K562 (cell line): Measurements from ENCODE around the gene NPDC1. TPM values are rescaled to one million over a fixed set of nuclear protein-coding genes. Genes with fewer than 3 reads are reported as not detected.

Experiments
- ATAC-seq: fragments of 200-7000 bp; cut with Tn5 transposase; 3 replicates; pipeline ENCODE4 v1.9.1; 2020; ENCODE audit warnings: moderate library complexity
- BruUV-seq: library from RNA; stranded (reverse); fragments of 400-500 nt; replicated peaks from 2 replicates; lab custom pipeline; 2021; lab: Mats Ljungman, UMichigan
- CTCF ChIA-PET: fragments of 300-600 bp; formaldehyde crosslinking; extraction: SDS; loops from one replicate; lab custom pipeline; 2021; ENCODE audit warnings: low intra/inter-chr PET ratio; lab: Yijun Ruan, JAX
- POLR2A ChIA-PET: fragments of 300-600, 350-650 bp; sonication (Branson Sonifier 250); formaldehyde crosslinking; extraction: SDS; loops from one replicate; lab custom pipeline; 2021; ENCODE audit warnings: antibody characterized with exemption, inconsistent platforms; lab: Yijun Ruan, JAX
- DNase-seq, 4 experiments: peaks; one replicate each; pipeline versions ENCODE4 v3.0.0 to v3.0.0-alpha.2; 2011 to 2018; ENCODE audit warnings: low spot score in 3 of 4, mixed read lengths in 3 of 4; ENCODE audit errors: extremely low read depth in 1 of 4
- FAIRE-seq: peaks from 2 replicates; lab custom pipeline; 2011; peaks lifted over from hg19 to GRCh38; lab: Jason Lieb, UNC
- H2AFZ ChIP-seq: 2 replicates; pipeline ENCODE4 v1.6.0; 2011; ENCODE audit warnings: low read depth, low read length, control low read depth, inconsistent platforms
- H3K27ac ChIP-seq: fragments of 200-600 bp; 3 replicates; pipeline ENCODE4 v1.8.0; 2011; ENCODE audit warnings: low read depth, mild to moderate bottlenecking, control low read depth, inconsistent platforms, low read length, moderate library complexity, mixed read lengths; ENCODE audit errors: extremely low read depth
- H3K27me3 ChIP-seq, 2 experiments: fragments of 300-600 bp in 1 of 2; 2 replicates in 1 of 2; 3 replicates in 1 of 2; pipeline versions ENCODE4 v1.6.0 to v1.8.0; 2011; ENCODE audit warnings: inconsistent platforms in 2 of 2, low read length in 2 of 2, mild to moderate bottlenecking in 1 of 2, mixed read lengths in 1 of 2, moderate library complexity in 1 of 2; ENCODE audit not compliant: control insufficient read depth in 2 of 2, insufficient read depth in 2 of 2
- H3K36me3 ChIP-seq: fragments of 300-600 bp; 3 replicates; pipeline ENCODE4 v1.8.0; 2011; ENCODE audit warnings: mild to moderate bottlenecking, low read length, inconsistent platforms; ENCODE audit not compliant: control insufficient read depth, insufficient read depth
- H3K4me1 ChIP-seq, 2 experiments: fragments of 200-600 bp in 1 of 2; replicated peaks in 1 of 2; 2 replicates in 1 of 2; 3 replicates in 1 of 2; pipeline versions ENCODE4 v1.5.1 to v1.8.0; 2011; ENCODE audit warnings: inconsistent platforms in 2 of 2, low read length in 2 of 2, mild to moderate bottlenecking in 1 of 2, mixed read lengths in 1 of 2, moderate library complexity in 1 of 2; ENCODE audit not compliant: control insufficient read depth in 2 of 2, insufficient read depth in 2 of 2
- H3K4me2 ChIP-seq: 2 replicates; pipeline ENCODE4 v1.6.1; 2011; ENCODE audit warnings: low read length, control low read depth, inconsistent platforms, mixed read lengths; ENCODE audit not compliant: insufficient read depth
- H3K4me3 ChIP-seq: fragments of 200-600 bp; sonication (generic), shearing (Covaris generic); 2 replicates; pipeline ENCODE4 v1.5.1; 2016; ENCODE audit warnings: control low read depth, inconsistent platforms
- H3K79me2 ChIP-seq: fragments of 200-600 bp; 3 replicates; pipeline ENCODE4 v1.8.0; 2011; ENCODE audit warnings: low read length, inconsistent platforms; ENCODE audit not compliant: control insufficient read depth, insufficient read depth
- H3K9ac ChIP-seq, 2 experiments: 2 replicates each; pipeline versions ENCODE4 v1.6.0 to v1.6.1; 2011; ENCODE audit warnings: low read depth in 2 of 2, low read length in 2 of 2, control low read depth in 1 of 2, inconsistent platforms in 1 of 2, mild to moderate bottlenecking in 1 of 2, mixed read lengths in 1 of 2; ENCODE audit not compliant: insufficient read depth in 1 of 2
- H3K9me1 ChIP-seq: one replicate; pipeline ENCODE4 v1.6.0; 2011; ENCODE audit warnings: inconsistent platforms, mild to moderate bottlenecking, low read length, moderate library complexity; ENCODE audit not compliant: control insufficient read depth, insufficient read depth
- H3K9me3 ChIP-seq: replicated peaks from 2 replicates; pipeline ENCODE4 v1.5.1; 2011; ENCODE audit warnings: low read depth, low read length, inconsistent platforms; ENCODE audit not compliant: control insufficient read depth, insufficient read depth
- H4K20me1 ChIP-seq: replicated peaks from 2 replicates; pipeline ENCODE4 v1.6.1; 2011; ENCODE audit warnings: low read length, inconsistent platforms, mixed read lengths; ENCODE audit not compliant: control insufficient read depth, insufficient read depth
- E4F1 ChIP-seq: fragments of 250-450 bp; sonication (Bioruptor Pico); IDR thresholded peaks from 2 replicates; pipeline ENCODE4 v1.5.0; 2021; ENCODE audit warnings: mild to moderate bottlenecking, borderline replicate concordance
- KAT7 ChIP-seq: sonication (generic); formaldehyde crosslinking; IDR thresholded peaks from 2 replicates; pipeline ENCODE4 v1.8.0; 2022; ENCODE audit warnings: missing genetic modification reagents, mild to moderate bottlenecking, borderline replicate concordance
- PATZ1 ChIP-seq: fragments of 250-450 bp; sonication (Bioruptor Pico); IDR thresholded peaks from 2 replicates; pipeline ENCODE4 v1.5.0; 2020; ENCODE audit warnings: mild to moderate bottlenecking, borderline replicate concordance
- ZFX ChIP-seq: sonication (generic); formaldehyde crosslinking; IDR thresholded peaks from 2 replicates; pipeline ENCODE4 v1.8.0; 2022; ENCODE audit warnings: mild to moderate bottlenecking, missing genetic modification reagents, moderate library complexity
- ZNF324 ChIP-seq: fragments of 250-450 bp; sonication (Bioruptor Pico); IDR thresholded peaks from 2 replicates; pipeline ENCODE4 v1.4.0; 2020; ENCODE audit warnings: mild to moderate bottlenecking
- ZNF57 ChIP-seq: fragments of 450-650 bp; formaldehyde crosslinking; IDR thresholded peaks from 2 replicates; pipeline ENCODE4 v1.4.0; 2020; ENCODE audit warnings: mild to moderate bottlenecking, moderate library complexity
- ZNF589 ChIP-seq: fragments of 200-800 bp; sonication (Bioruptor generic); IDR thresholded peaks from 2 replicates; pipeline ENCODE4 v1.6.1; 2016; ENCODE audit warnings: low read depth, missing genetic modification characterization, missing compliant biosample characterization
- ZNF699 ChIP-seq: fragments of 250-450 bp; sonication (Bioruptor Pico); IDR thresholded peaks from 2 replicates; pipeline ENCODE4 v1.8.0; 2021; ENCODE audit warnings: mild to moderate bottlenecking, moderate library complexity; ENCODE audit not compliant: insufficient replicate concordance
- WGBS: fragments of 100-300 bp; shearing (Covaris generic); methylation state at CpG from one replicate; pipeline ENCODE4 v1.1.6; 2016; ENCODE audit warnings: low coverage, mixed read lengths; ENCODE audit not compliant: insufficient coverage; ENCODE audit errors: missing lambda C conversion rate; 5-methylcytosine and 5-hydroxymethylcytosine counted together
- in situ Hi-C: fragments of 300-500 bp; cut with MboI; formaldehyde crosslinking; loops from 4 replicates; pipeline ENCODE4 v1.15.0; 2018; ENCODE audit warnings: inconsistent platforms, mixed read lengths
- intact Hi-C: fragments of 100-400 bp; cut with micrococcal nuclease; formaldehyde crosslinking; loops from 2 replicates; pipeline ENCODE4 v1.14.2; 2022
- polyA plus RNA-seq, 8 experiments: library from polyadenylated mRNA; depleted of rRNA in 4 of 8; stranded (reverse) in 5 of 8; unstranded in 3 of 8; fragments of >200 nt; fragmentation: Nextera tagmentation in 2 of 8; fragmentation: Illumina TruSeq in 1 of 8; extraction: Ambion mirVana in 2 of 8; extraction: Trizol in 1 of 8; gene quantifications; 2 replicates each; pipeline versions ENCODE4 v1.2.1 to v1.2.3, GENCODE V29; 2011 to 2014; ENCODE audit warnings: inconsistent platforms in 1 of 8, missing spikeins in 1 of 8
- total RNA-seq, 7 experiments: library from RNA; depleted of rRNA in 6 of 7; stranded (reverse); fragments of >200 nt in 6 of 7; fragmentation: Illumina TruSeq in 2 of 7; extraction: Trizol in 2 of 7; gene quantifications; 2 replicates each; pipeline versions ENCODE4 v1.2.1 to v1.2.3, GENCODE V29; 2011 to 2021; ENCODE audit warnings: low replicate concordance in 1 of 7
- TF ChIP-seq, protein P1 (sequence below), 2 experiments: IDR thresholded peaks in 1 of 2; conservative IDR thresholded peaks in 1 of 2; 2 replicates each; pipeline ENCODE4 v1.6.1; 2016; ENCODE audit warnings: low read depth in 2 of 2, mild to moderate bottlenecking in 1 of 2, missing compliant biosample characterization in 1 of 2, missing genetic modification characterization in 1 of 2, moderate library complexity in 1 of 2

The NPDC1 gene
- total and polyA plus RNA-seq, 9 of the 15 experiments (the other 6 are each of a cell fraction or from before 2014, with no cell fraction given), result 0.06 to 2.1 (median 0.53) TPM; not detected in 3

DNA sequence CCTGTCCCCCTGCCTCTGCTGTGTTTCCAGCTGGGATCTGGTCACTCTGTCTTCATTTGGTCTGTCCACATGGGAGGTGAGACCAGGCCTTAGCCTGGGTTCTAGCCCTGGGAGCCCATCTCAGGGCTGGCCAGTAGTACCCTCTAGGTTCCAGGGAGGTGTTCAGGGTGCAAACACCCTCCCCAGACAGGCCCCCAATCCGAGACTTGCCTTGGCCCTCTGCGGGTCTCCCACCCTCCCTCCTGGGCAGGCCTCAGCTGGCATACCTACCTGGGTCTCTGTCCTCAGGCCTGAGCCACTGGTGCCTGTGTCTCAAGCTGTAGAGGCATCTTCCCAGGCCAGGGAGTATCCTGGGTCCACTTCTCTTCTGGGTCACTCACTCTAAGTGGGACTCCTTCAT lies 25.3 kb upstream of the NPDC1 start:
- H3K27me3 ChIP-seq, result no peaks in the 10 kb centered on the region
- no TSS peak for BruUV-seq
- peak overlapping the region; percentile 65 for H3K4me3 ChIP-seq
- no peaks in the 10 kb centered on the region for H3K9me3 ChIP-seq
- WGBS, result 76% methylated on average over 2 of the region's 2 CpGs
- peaks cover 8% of the 10 kb centered on the region for H3K9me1 ChIP-seq
- H3K4me1 ChIP-seq, result peaks cover 42 to 69% of the 10 kb centered on the region in 2 experiments
- H3K4me2 ChIP-seq, result peak overlapping the region; percentile 91
- no peak for FAIRE-seq
- POLR2A ChIA-PET, result interaction anchor here (0.6 to 2.5 kb wide), 6 partner anchors 12 to 204 kb away, joined by 3 to 14 read pairs (median 3); partner anchors contain the start of gene MAN1B1
- H3K27ac ChIP-seq, result peak overlapping the region; percentile 88
- intact Hi-C loops, result no loop called here
- no peak for ATAC-seq
- peaks cover 14% of the 10 kb centered on the region for H4K20me1 ChIP-seq
- peaks cover 12% of the 10 kb centered on the region; the same call in 1 of the 3 replicates for H3K36me3 ChIP-seq
- no peak for DNase-seq
- H3K9ac ChIP-seq, result peak overlapping the region; percentile 86 to 91
- CTCF ChIA-PET, result no interaction called here
- peaks cover 39% of the 10 kb centered on the region for H3K79me2 ChIP-seq
- H2AFZ ChIP-seq, result peak overlapping the region; percentile 73
- in situ Hi-C loops, result no loop called here
- TF ChIP-seq ZNF57 (CRISPR knock-in tag) (peak; percentile 47; the same call in 1 of the 2 replicates), KAT7 (peak; percentile 70; the same call in 1 of the 2 replicates), ZNF589 (CRISPR knock-in tag) (no peak), E4F1 (CRISPR knock-in tag) (no peak), ZFX (CRISPR knock-in tag) (peak; percentile 9), PATZ1 (no peak), ZNF699 (CRISPR knock-in tag) (no peak), ZNF324 (CRISPR knock-in tag) (no peak)
- TF ChIP-seq, protein P1, sequence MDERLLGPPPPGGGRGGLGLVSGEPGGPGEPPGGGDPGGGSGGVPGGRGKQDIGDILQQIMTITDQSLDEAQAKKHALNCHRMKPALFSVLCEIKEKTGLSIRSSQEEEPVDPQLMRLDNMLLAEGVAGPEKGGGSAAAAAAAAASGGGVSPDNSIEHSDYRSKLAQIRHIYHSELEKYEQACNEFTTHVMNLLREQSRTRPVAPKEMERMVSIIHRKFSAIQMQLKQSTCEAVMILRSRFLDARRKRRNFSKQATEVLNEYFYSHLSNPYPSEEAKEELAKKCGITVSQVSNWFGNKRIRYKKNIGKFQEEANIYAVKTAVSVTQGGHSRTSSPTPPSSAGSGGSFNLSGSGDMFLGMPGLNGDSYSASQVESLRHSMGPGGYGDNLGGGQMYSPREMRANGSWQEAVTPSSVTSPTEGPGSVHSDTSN (CRISPR knock-in tag; IDR thresholded peaks at IDR 0.05; ENCODE audit: low read depth), result no peak
- TF ChIP-seq, protein P1 (tag; conservative IDR thresholded peaks at IDR 0.05; ENCODE audit: low read depth), result no peak
